GM20431 (cell line): Measurements from ENCODE around the gene ADGRD1.

Experiments used
- in situ Hi-C: fragments of 300-500 bp; cut with MseI, MboI; formaldehyde crosslinking; loops from one replicate; pipeline ENCODE4 v1.15.0; 2020; ENCODE audit warnings: low sequenced_read_pairs; ENCODE audit not compliant: unreplicated experiment

Gene ADGRD1

DNA sequence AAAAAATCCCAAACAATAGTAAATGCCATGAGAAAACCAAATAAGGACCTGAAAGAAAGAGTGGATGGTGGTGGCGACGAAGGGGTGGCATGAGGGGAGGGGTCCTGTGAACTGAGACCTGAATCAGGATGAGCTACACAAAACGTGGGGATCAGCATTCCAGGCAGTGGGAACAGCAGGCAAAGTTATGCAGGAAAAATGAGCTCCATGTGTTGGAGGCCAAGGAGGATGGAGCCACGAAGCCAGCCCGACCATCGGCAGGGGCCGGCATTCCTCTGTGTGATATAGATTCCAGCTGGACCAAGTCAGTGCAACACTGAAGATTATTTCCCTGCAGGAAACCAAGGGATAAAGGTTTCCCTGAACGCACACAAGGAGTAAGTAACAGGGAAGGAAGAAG is 7.1 kb downstream of the ADGRD1 start:
- in situ Hi-C loops: no loop called here

GRCh38 chr12:130961921-130962451 is 8.3 kb downstream of the ADGRD1 start:
- in situ Hi-C loops: no loop called here

DNA sequence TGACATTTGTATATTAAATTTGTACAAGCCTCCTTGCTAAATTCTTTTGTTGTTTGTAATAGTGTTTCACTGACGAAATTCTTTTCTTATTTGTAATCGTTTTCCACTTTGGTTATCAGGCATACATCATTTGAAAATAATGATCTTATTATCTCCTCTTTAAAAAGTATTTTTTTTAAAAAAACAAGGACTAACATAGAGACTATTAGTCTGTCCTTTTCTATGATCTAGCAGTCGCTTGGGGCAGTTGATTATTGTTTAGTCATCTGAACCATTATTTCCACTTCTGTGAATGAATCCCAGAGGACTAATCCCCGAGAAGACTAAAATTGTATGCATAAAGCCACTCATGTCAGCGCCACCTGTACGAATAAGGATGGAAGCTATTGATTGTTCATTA is 11.5 kb downstream of the ADGRD1 start:
- in situ Hi-C loops: no loop called here

GRCh38 chr12:130965668-130966067 is 12.0 kb downstream of the ADGRD1 start:
- in situ Hi-C loops: no loop called here

GRCh38 chr12:130966443-130967030 is 12.8 kb downstream of the ADGRD1 start:
- in situ Hi-C loops: no loop called here

- in situ Hi-C loops: no loop called here
These were observed 13.9 kb downstream of the ADGRD1 start for GRCh38 chr12:130967636-130968035.

GRCh38 chr12:130968611-130969010 is 14.9 kb downstream of the ADGRD1 start:
- in situ Hi-C loops: no loop called here

- in situ Hi-C loops: no loop called here
These were observed 15.5 kb downstream of the ADGRD1 start for GRCh38 chr12:130969223-130969622.

GRCh38 chr12:130970165-130970907 is 16.6 kb downstream of the ADGRD1 start:
- in situ Hi-C loops: no loop called here

DNA sequence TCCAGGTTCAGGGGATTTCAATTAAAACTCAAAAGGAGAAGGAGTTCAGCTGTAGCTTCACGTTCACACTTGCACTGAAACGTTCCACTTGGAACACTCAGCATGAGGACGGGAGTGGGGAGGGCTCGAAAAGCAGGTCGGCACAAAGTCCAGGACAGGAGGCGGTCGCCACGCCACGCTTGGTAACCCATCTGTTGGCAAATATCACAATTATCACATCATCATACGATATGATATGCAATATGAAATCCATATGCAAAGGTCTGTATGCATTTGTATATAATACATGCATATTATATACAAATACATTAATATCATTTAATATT is 17.2 kb downstream of the ADGRD1 start:
- in situ Hi-C loops: no loop called here

DNA sequence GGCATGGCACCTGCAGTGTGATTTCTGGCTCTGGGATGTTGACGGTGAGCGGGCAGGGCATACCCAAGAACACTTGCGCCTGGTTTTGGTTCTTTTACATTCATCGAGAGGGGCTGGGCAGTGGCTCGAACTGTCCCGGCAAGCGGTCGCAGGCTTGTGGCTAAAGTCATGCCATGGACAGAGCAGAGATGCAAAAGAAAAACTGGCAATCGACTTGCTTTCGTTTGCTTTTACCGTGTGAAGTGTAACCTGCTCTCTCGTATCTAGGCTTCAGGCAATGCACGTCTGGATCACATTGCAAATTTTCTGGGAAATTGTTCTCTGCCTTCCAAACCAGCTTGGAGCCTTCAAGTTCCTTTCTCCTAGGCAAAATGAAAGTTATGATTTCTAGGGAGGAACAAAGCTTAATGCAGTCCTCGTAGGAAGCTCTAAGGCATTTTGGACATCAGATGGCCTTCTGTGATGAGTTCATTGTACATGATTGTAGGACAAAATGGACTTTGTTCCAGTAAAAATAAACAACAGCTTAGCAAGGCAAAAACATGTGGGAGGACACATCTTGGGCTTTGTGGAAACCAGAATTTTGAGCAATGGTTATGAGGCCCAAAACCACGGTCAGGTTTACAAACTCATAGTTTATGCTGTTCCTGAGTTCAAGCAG is 18.3 kb downstream of the ADGRD1 start:
- in situ Hi-C loops: no loop called here

DNA sequence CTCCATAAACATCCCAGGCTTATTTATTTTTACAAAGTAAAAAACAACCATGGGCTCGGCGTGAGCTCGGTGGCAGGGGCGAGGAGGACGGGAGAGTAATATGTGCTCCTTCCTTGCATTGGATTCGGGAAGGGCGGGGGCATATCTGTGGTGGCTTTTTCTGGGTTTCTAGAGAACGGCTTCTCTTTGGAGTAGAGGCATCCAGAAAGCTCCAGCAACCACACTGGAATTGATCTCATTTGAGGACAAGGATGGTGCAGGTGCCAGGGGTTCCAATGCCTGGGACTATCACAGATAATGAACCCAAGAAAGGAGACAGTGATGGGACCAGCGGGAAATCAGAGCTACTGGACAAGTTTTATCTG is 18.9 kb downstream of the ADGRD1 start:
- in situ Hi-C loops: no loop called here

DNA sequence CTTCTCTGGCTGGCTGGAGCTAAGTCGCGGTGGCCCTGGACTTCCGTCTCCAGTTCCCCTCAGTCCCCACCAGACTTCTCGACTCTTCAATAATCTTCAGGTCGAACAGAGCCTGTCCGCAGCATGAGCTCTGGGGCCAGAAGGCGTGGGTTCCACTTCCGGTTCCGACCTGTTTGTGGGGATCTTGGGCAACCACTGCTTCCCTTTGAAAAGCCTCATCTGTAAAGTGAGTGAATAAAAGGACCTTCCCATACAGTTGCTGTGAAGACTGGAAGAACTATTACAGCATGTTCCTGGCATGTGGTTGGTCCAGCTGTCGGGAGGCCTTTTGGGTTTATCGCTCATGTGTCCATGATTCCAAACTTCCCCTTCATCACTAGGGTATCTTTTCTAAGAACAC is 19.4 kb downstream of the ADGRD1 start:
- in situ Hi-C loops: no loop called here

GRCh38 chr12:130973906-130974305 is 20.2 kb downstream of the ADGRD1 start:
- in situ Hi-C loops: no loop called here

GRCh38 chr12:130975116-130975515 is 21.4 kb downstream of the ADGRD1 start:
- in situ Hi-C loops: no loop called here

DNA sequence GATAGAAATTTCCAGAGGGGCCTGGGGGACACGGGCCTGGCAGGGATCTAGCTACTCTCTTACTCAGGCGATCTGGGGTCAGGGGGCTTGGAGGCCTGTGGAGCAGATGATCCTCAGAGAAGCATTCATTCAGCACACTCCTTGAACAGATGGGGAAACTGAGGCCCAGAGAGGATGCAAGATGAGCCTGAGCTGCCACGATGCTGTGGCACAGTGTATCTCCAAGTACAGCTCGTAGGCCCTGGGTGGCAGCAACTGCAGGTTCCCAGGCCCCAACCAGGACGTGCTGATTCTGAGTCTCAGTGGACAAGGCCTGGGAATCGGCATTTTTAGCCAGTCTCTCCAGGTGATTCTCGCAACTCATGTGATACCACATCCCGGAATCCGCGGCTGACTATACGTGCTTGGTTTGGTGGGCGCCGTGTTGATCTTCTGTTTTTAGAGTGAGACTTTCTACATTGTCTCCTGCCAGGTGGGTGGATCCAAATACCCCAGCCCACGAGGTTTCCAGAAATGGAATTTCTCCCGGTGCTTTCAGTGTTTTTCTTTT is 22.5 kb downstream of the ADGRD1 start:
- in situ Hi-C loops: no loop called here

- in situ Hi-C loops: no loop called here
These were observed 23.5 kb downstream of the ADGRD1 start for GRCh38 chr12:130977046-130977742.

- in situ Hi-C loops: no loop called here
These were observed 24.0 kb downstream of the ADGRD1 start for GRCh38 chr12:130977743-130978095.

GRCh38 chr12:130978785-130979184 is 25.1 kb downstream of the ADGRD1 start:
- in situ Hi-C loops: no loop called here

DNA sequence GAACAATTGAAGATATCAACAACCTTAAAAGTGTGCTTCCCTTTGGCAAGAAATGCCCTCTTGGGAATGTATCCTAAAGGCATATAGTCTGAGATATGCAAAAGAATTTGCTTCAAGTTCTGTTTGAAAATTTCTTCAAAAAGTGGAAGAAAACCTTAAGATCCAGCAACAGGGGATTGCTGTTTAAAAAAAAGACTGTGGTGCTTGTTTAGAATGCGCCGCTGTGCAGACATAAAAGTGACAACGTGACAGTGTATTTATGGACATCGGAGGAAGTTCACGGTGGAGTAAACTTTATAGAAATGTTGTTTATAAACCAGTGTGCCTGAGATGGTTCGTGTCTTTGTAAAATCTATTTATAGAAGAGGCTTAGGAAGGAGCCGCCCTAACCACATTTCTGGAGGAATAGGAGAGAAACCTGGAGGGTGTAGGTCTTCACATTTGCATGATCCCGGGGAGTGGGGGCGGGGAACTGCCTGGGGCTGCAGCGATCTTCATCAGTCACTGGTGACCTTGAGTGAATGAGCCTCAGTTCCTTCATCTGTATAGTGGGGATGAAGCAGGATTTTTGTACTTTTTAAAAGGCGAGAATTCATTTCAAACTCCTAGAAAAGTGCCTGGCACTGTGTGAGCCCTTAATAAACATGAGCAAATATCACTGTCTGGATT is 27.5 kb downstream of the ADGRD1 start:
- in situ Hi-C loops: no loop called here
